Measurements from ENCODE around the gene TP53RK. TPM values are rescaled to one million over a fixed set of nuclear protein-coding genes. Genes with fewer than 3 reads are reported as not detected.

Gene TP53RK
- total and polyA plus RNA-seq, 2 of the 4 experiments (the other 2 are of a cell fraction): 8.7 to 10.6 TPM

DNA sequence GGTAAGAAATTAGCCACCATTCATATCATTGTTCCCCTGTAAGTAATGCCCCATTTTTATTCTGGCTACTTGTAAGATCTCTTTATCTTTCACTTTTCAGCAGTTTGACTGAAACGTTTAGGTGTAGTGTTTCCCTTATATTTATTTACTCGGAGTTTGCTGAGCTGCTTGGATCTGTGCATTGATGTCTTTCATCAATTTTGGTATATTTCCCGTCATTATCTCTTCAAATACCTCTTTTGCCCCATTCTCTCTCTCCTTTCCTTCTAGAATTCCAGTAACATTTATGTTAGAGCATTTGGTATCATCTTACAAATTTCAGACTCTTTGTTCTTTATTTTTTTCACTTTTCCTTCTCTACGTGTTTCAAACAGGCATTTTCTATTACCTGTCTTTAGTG, 28.8 kb downstream of the TP53RK start:
- H2AK9ac ChIP-seq (replicated peaks; ENCODE audit: low read depth, low read length, poor library complexity): no peak overlapping the region
- no TSS peak for BruUV-seq (replicated peaks)
- ATAC-seq (ENCODE audit: low read depth) (no peak), DNase-seq (no peak)
- no peak overlapping the region for H3K4me3 ChIP-seq (ENCODE audit: insufficient read depth, low read depth, low read length)
- H3K4me2 ChIP-seq (ENCODE audit: low read depth, low read length): no peak overlapping the region
- no peak overlapping the region for H2AK5ac ChIP-seq (ENCODE audit: low read depth, low read length)
- H2BK20ac ChIP-seq (ENCODE audit: low read depth, low read length): no peak overlapping the region
- H4K91ac ChIP-seq (ENCODE audit: insufficient read depth, low read depth, low read length): no peak overlapping the region
- no peak overlapping the region for H3K9ac ChIP-seq (ENCODE audit: low read depth, low read length)
- no peaks in the 10 kb centered on the region for H3K9me1 ChIP-seq (ENCODE audit: insufficient read depth, low read length)
- no peak overlapping the region for H4K8ac ChIP-seq (ENCODE audit: low read depth in 2 of 2, low read length in 2 of 2)
- H4K20me1 ChIP-seq (ENCODE audit: insufficient read depth, low read length): no peaks in the 10 kb centered on the region
- H2BK5ac ChIP-seq (ENCODE audit: low read depth, low read length, poor library complexity, severe bottlenecking): no peak overlapping the region
- intact Hi-C loops (cut with micrococcal nuclease): no loop called here
- in situ Hi-C loops (cut with MboI; ENCODE audit: low sequenced_read_pairs): no loop called here
- no peak overlapping the region for H3K56ac ChIP-seq (ENCODE audit: extremely low read depth, insufficient read depth, low read length)
- H3K9me3 ChIP-seq (ENCODE audit: control insufficient read depth, insufficient read depth, low read length): no peaks in the 10 kb centered on the region
- H3K14ac ChIP-seq (replicated peaks; ENCODE audit: low read depth, low read length): no peak overlapping the region
- dilution Hi-C loops (cut with HindIII; ENCODE audit: low sequenced_read_pairs, unreplicated experiment): no loop called here
- ChIA-PET CTCF (no interaction called here), POLR2A (ENCODE audit: unreplicated experiment) (no interaction called here)
- H3K27me3 ChIP-seq (ENCODE audit: control insufficient read depth, insufficient read depth, low read length): no peaks in the 10 kb centered on the region
- no peak overlapping the region for H2AFZ ChIP-seq (replicated peaks; ENCODE audit: low read length, poor library complexity)
- H3K4ac ChIP-seq (ENCODE audit: low read depth, low read length): no peak overlapping the region
- no peak overlapping the region for H2BK120ac ChIP-seq (ENCODE audit: low read depth, low read length)
- H3K23ac ChIP-seq (ENCODE audit: low read depth, low read length): no peak overlapping the region
- WGBS, 2 experiments (ENCODE audit: extremely low coverage in 2 of 2, insufficient read length in 1 of 2): no CpG with 5 or more reads among the region's 4 CpGs
- H3K18ac ChIP-seq (ENCODE audit: low read depth, low read length): no peak overlapping the region
- TF ChIP-seq SMC3 (IDR thresholded peaks at IDR 0.05; ENCODE audit: low read depth, low read length) (no peak), MXI1 (IDR thresholded peaks at IDR 0.05; ENCODE audit: borderline replicate concordance, low read depth, low read length) (no peak), MAZ (IDR thresholded peaks at IDR 0.05; ENCODE audit: borderline replicate concordance, low read depth, low read length) (no peak), NFE2L2 (IDR thresholded peaks at IDR 0.05; ENCODE audit: low read depth, low read length) (no peak), RCOR1 (IDR thresholded peaks at IDR 0.05; ENCODE audit: insufficient replicate concordance, low read length) (no peak), RFX5 (IDR thresholded peaks at IDR 0.05; ENCODE audit: low read depth, low read length) (no peak), BHLHE40 (IDR thresholded peaks at IDR 0.05; ENCODE audit: low read depth, low read length) (no peak), RAD21 (IDR thresholded peaks at IDR 0.05; ENCODE audit: low read length) (no peak), MAFK (IDR thresholded peaks at IDR 0.05; ENCODE audit: low read depth, low read length) (no peak), POLR2A (IDR thresholded peaks at IDR 0.05; ENCODE audit: low read depth, low read length) (no peak), FOS (IDR thresholded peaks at IDR 0.05; ENCODE audit: low read depth, low read length) (no peak), CHD1 (IDR thresholded peaks at IDR 0.05; ENCODE audit: low read depth, low read length) (no peak), CEBPB (IDR thresholded peaks at IDR 0.05; ENCODE audit: low read depth, low read length) (no peak)
- TF ChIP-seq, protein P1, sequence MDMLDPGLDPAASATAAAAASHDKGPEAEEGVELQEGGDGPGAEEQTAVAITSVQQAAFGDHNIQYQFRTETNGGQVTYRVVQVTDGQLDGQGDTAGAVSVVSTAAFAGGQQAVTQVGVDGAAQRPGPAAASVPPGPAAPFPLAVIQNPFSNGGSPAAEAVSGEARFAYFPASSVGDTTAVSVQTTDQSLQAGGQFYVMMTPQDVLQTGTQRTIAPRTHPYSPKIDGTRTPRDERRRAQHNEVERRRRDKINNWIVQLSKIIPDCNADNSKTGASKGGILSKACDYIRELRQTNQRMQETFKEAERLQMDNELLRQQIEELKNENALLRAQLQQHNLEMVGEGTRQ (IDR thresholded peaks at IDR 0.05; ENCODE audit: low read depth, low read length): no peak
- TF ChIP-seq, protein P2, sequence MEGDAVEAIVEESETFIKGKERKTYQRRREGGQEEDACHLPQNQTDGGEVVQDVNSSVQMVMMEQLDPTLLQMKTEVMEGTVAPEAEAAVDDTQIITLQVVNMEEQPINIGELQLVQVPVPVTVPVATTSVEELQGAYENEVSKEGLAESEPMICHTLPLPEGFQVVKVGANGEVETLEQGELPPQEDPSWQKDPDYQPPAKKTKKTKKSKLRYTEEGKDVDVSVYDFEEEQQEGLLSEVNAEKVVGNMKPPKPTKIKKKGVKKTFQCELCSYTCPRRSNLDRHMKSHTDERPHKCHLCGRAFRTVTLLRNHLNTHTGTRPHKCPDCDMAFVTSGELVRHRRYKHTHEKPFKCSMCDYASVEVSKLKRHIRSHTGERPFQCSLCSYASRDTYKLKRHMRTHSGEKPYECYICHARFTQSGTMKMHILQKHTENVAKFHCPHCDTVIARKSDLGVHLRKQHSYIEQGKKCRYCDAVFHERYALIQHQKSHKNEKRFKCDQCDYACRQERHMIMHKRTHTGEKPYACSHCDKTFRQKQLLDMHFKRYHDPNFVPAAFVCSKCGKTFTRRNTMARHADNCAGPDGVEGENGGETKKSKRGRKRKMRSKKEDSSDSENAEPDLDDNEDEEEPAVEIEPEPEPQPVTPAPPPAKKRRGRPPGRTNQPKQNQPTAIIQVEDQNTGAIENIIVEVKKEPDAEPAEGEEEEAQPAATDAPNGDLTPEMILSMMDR (conservative IDR thresholded peaks at IDR 0.05; ENCODE audit: low read depth, low read length): no peak
- H4K5ac ChIP-seq (ENCODE audit: low read depth, low read length): no peak overlapping the region
- H3K36me3 ChIP-seq (ENCODE audit: control insufficient read depth, insufficient read depth, low read length): no peaks in the 10 kb centered on the region; the same call in 1 of the 2 replicates
- no peaks in the 10 kb centered on the region for H3K79me1 ChIP-seq (ENCODE audit: low read depth in 1 of 2, low read length in 2 of 2)
- no peak overlapping the region for H2BK15ac ChIP-seq (ENCODE audit: low read depth, low read length)
- H3K27ac ChIP-seq (ENCODE audit: insufficient read depth, low read length): no peak overlapping the region
- no peaks in the 10 kb centered on the region for H3K4me1 ChIP-seq (ENCODE audit: control insufficient read depth, insufficient read depth, low read length)

Measured in IMR-90 (cell line).